ENCODE data around the gene FMNL2.
"Not testable (repeated sequence)": the region's sequence is repeated elsewhere in the genome, so short reads cannot be mapped to it uniquely, and the experiment has no call there.

Gene FMNL2

DNA sequence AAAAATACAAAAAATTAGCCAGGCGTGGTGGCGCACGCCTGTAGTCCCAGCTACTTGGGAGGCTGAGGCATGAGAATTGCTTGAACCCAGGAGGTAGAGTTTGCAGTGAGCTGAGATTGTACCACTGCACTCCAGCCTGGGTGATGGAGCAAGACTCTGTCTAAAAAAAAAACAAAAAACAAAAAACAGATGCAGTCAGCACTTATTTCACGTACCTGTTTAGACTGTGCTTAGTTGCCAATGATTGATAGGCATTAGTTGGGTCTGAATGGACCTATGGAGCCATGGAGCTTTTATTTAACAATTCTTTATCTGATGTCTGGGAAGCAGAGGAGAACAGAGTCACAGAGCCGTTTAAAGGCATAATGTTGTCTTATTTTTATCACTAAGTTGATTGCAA lies 139.5 kb downstream of the FMNL2 start:
- DNase-seq = not testable (repeated sequence)

DNA sequence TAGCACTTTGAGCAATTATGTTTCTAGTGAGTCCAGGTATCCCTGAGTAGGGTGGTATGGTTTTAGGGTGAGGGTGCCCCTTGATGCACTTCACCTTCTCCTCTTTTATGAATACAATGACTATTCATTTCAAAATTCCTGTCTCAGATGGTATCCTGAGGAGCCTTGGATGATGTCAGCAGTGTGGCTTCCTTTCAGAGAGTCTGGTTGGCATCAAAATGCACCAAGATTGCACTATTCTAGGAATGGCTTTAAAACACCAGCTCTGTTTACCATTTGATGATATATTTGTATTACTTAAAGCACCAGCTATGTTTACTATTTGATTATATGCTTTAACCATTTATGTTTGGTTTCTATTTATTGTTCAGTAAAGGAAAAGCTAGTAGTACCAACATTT lies 141.0 kb downstream of the FMNL2 start:
- DNase-seq = no peak

- DNase-seq = peak; percentile 39
Observed at GRCh38 chr2:152477347-152478092, 142.5 kb downstream of the FMNL2 start.

DNA sequence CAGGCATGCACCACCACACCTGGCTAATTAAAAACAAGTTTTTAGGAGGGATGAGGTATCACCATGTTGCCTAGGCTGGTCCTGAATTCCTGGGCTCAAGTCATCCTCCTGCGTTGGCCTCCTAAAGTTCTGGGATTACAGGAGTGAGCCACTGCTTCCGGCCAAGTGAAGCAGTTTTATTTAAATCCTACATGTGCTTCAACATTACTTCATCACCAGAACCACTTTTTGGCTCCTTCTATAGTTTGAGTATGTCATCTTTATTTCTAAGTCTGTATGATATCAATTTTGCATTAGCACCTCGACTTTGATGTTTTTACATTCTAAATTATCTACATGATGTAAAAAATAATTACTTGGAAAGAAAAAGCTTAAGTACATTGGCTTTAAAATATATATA lies 144.3 kb downstream of the FMNL2 start:
- no peak for DNase-seq

DNA sequence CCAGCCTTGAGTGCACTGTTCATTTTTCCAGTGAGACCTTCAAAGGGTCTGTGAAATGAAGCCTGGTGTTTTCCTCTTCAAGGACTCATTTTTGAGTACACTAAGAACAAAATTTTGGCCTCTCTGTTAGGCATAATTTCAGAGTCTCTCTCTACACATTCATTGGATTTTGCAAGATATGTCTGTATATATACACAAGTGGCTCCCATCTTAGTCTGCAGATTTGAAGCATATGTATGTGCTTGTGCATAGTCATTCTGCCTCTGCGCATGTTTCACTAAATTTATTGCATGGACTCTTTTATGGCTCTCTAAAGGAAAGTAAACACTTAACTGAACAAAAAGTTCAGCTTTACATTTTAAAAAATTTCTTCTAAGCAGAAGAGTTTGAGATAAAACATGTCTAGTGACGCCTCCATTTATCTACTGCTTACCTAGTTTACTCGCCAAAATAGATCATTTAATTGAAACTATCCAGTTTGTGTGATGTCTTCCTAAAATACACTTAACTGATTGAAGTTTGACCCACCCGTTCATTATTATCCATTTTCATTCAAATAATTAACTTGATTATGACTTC lies 145.9 kb downstream of the FMNL2 start:
- no peak for DNase-seq

DNA sequence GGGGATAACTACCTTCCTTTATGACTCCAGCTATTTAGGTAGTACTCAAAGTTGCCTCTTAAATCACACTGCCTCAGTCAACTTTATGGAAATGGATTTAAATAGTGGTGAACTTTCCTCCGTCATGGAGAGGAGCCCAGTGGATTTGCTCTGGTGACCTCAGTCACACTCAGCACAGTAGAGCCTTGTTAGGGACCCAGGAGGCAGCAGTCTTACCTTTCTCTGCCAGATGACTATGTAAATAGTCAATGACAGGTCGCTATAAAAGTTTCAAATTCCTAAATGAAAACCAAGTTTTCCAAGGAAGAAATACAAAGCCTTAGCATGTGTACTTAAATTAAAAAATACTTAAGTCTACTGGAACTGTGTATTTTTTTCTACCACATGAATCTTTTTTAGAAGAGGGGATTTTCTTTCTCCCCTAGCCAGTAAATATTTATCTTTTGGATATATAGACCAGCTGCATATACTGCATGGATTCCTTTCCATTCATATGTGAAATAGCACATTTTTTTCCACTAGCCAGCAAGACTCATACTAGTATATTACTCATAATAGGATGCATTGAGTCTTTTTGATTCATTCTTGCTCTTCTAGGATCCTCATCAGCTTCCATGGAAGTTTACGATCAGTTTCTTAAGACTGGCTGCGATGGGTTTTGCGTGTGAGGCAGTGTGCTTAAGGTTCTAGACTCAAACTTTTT lies 147.1 kb downstream of the FMNL2 start:
- no peak for DNase-seq

GRCh38 chr2:152483276-152484063 lies 148.5 kb downstream of the FMNL2 start:
- peak; percentile 79 for DNase-seq

DNA sequence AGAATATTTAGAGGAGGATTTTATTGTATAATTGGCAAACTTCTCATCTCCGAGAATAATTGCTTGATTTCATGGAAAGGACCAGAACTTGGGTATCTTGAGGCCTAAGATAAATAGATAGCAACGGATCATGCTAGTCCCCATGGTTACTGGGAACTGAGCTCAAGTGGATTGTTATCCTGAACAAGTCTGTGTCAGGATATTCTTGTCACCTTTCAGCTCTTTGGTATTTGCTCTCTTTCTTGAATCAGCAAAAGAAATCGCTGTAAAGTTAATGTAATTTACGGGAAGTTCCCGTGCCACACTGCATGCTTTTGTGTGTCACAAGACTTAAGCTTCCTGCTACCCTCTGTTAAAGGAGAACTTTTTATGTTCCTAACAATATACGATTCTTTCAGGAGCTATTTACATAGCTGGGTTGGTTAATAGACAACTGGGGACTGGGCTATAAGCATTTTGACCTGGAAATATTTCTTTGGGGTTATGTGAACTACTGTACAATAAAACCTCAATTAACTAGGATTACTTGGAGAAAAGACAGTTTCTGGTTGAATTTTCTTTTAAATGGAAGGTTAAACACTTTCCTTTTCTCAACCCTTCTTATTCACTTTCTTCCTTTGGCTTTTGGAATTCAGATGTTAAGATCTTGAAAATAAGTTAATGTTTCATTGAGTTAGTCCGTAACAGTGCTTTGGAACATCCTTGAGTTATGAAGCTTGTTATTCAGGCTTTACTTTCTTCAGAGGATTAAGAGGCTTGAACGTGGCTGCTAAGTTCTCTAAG lies 151.2 kb downstream of the FMNL2 start:
- DNase-seq = no peak

GRCh38 chr2:152486737-152487400 lies 151.9 kb downstream of the FMNL2 start:
- DNase-seq = peak; percentile 32

DNA sequence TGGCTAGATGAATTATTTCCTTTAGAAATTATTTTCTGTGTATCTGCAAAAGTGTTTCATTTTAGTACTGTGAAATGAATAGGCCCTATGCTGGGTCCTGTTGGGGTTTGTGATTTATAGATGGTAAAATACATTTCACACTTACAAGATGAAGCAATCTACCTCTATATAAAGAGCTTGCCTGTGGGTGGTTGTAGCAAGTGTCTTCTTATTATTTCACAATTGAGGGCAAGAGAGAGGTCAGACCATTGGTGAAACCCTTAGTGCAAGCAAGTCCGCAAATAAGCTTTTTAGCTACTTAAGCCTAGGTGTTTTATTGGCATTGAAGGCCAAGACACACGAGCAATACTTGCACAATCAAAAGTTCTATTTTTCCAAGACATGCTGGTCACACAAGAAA lies 153.1 kb downstream of the FMNL2 start:
- DNase-seq = no peak

GRCh38 chr2:152489364-152489763 lies 154.4 kb downstream of the FMNL2 start:
- no peak for DNase-seq

- DNase-seq = no peak
Observed at GRCh38 chr2:152490686-152491455, 155.9 kb downstream of the FMNL2 start.

GRCh38 chr2:152492131-152492530 lies 157.2 kb downstream of the FMNL2 start:
- DNase-seq = no peak

DNA sequence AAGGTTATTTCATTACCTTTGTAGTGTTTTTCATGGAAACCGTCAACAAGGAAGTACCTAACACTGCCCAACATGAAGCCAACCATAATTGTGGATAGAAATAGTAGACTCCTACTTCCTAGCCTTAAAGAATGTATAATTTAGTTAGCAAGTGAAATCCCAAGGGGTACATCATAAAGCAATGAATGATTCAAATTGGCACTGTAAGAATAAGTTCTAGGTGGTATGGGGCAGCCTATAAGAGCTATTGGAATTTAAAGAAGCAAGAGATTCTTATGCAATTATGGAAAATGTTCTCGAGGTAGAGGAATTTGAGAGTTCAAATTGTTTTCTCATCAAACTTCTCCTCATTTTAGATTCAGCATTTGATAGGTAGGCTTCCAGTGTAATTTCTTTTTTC lies 157.9 kb downstream of the FMNL2 start:
- peak; percentile 48 for DNase-seq

GRCh38 chr2:152493417-152493816 lies 158.4 kb downstream of the FMNL2 start:
- DNase-seq = no peak

- no peak for DNase-seq
Observed at GRCh38 chr2:152493945-152494528, 159.1 kb downstream of the FMNL2 start.

DNA sequence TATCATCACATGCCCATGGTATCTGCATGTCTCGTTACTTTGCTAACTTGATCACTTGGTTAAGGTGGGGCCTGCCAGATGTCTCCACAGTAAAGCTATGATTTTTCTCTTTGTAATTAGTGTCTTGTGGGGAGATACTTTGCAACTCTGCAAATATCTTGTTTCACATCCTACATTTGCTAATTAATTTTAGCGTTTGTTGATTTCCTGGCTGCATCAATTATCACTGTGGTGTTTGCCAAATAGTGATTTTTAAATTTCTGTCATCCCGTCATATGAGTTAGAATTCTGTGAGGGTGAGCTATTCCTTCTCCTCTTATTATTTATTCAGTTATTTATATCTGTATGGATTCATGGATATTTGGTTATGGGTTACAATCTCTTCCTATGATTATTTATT lies 161.4 kb downstream of the FMNL2 start:
- DNase-seq = no peak

- no peak for DNase-seq
Observed at GRCh38 chr2:152497481-152498052, 162.6 kb downstream of the FMNL2 start.

- DNase-seq = no peak
Observed at GRCh38 chr2:152499331-152499816, 164.4 kb downstream of the FMNL2 start.

Data from fibroblast of skin of right biceps (primary cell).